ENCODE data around the gene ANKS1A. TPM values are rescaled to one million over a fixed set of nuclear protein-coding genes. Genes with fewer than 3 reads are reported as not detected.
"Not testable (repeated sequence)": the region's sequence is repeated elsewhere in the genome, so short reads cannot be mapped to it uniquely, and the experiment has no call there.

ANKS1A gene
- polyA plus RNA-seq, 3 donors: 36.4 to 53.5 (median 45.4) TPM

- DNase-seq (ENCODE audit: extremely low read depth in 1 of 11, low read depth in 9 of 11, low spot score in 4 of 11): no peak
Measured at GRCh38 chr6:35099116-35099515, 210.1 kb downstream of the ANKS1A start.

DNA sequence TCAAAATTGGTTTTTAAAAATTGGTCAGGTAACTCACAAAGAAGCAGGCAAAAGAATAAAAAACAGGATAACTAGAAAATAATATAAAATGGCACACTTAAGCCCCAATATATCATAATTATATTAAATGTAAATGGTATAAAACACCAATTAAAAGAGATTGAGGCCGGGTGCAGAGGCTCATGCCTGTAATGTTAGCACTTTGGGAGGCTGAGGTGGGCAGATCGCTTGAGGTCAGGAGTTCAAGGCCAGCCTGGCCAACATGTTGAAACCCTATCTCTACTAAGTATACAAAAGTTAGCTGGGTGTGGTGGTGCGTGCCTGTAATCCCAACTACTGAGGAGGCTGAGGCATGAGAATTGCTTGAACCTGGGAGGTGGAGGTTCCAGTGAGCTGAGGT is 216.0 kb downstream of the ANKS1A start:
- no peak for DNase-seq (ENCODE audit: extremely low read depth in 1 of 11, low read depth in 9 of 11, low spot score in 4 of 11)

DNA sequence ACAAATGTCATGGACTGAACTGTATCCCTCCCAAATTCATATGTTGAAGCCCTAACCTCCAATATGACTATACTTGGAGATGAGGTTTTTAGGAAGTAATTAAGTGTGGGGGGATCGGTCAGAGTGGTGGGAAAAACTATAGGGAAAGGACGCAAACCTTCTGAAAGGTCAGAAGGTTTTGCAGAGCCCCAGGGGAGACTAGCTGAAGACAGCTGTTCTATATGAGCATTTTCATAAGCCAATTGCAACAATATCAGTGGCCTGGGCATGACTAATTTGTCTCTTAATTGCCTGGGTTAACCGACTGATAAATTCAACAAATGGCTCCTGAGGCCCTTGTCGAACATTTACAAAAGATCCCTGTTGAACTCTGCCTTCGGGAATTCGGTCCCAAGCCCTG is 217.0 kb downstream of the ANKS1A start:
- not testable (repeated sequence) for DNase-seq (ENCODE audit: extremely low read depth in 1 of 11, low read depth in 9 of 11, low spot score in 4 of 11)

DNA sequence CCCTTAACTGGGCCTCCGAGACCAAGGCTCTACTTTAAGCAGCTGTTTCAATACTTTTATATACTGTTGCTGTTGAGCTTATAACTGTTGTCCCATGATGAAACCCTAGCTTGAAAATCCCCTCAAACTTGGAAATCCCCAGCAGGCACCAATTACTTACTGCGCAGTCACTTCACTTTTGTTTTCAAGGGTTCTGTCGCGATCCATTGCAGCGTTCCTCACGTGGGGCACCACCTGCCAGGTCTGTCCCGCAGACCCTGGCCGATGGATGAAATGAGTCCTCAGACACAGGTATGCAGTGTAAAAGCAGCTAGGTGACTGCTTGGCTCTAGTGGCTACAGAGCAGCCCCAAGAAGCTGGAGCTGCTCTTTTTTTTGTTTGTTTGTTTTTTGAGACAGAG is 218.2 kb downstream of the ANKS1A start:
- not testable (repeated sequence) for DNase-seq (ENCODE audit: extremely low read depth in 1 of 11, low read depth in 9 of 11, low spot score in 4 of 11)

DNA sequence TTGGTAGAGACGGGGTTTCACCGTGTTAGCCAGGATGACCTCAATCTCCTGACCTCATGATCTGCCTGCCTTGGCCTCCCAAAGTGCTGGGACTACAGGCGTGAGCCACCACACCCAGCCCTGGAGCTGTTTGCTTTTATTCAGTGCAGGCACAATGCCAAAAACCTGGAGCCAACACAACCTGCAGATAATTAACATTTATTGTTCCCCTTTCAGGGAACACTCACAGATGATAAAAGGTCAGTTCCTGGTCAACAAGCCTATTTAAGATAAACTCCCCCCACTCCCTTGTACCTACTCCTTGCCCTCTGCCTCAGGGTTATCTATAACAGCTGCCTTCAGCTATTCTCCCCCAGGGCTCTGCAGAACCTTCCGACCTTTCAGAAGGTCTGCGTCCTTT is 218.7 kb downstream of the ANKS1A start:
- not testable (repeated sequence) for DNase-seq (ENCODE audit: extremely low read depth in 1 of 11, low read depth in 9 of 11, low spot score in 4 of 11)

DNA sequence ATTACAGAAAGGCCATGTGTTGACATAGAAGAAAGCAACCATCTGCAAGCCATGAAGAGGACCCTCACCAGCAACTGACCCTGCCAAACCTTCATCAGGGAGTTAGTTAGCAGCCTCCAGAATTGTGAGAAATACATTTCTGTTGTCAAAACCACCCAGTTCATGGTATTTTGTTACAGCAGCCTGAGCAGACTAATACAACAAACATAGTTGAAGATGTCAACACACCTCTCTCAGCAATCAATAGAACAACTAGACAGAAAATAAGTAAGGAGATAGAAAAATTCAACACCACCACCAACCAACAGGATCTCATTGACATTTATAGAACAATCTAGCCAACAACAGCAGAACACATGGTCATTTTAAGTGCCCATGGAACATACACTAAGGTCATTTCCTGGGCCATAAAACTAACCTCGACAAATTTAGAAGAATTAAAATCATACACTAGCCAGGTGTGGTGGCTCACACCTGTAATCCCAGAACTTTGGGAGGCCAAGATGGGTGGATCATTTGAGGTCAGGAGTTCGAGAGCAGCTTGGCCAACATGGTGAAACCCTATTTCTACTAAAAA is 219.3 kb downstream of the ANKS1A start:
- DNase-seq (ENCODE audit: extremely low read depth in 1 of 11, low read depth in 9 of 11, low spot score in 4 of 11): no peak

GRCh38 chr6:35120746-35121145 is 231.7 kb downstream of the ANKS1A start:
- no peak for DNase-seq (ENCODE audit: extremely low read depth in 1 of 11, low read depth in 9 of 11, low spot score in 4 of 11)

- DNase-seq (ENCODE audit: extremely low read depth in 1 of 11, low read depth in 9 of 11, low spot score in 4 of 11): no peak
Measured at GRCh38 chr6:35124356-35124755, 235.3 kb downstream of the ANKS1A start.

DNA sequence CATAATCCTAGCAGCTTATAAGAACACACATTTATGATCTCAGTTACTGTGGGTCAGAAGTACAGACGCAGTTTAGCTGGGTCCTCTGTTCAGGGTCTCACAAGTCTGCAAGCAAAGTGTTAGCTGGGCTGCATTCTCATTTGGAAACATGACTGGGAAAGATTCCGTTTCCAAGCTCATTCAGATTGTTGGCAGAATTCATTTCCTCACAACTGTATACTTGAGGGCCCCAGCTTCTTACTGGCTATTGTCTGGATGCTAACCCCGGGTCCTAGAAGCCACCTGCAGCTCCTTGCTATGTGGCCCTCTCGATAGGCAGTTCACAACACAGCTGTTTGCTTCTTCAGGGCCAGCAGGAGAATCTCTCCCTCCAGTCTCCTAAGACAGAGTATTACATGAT is 239.0 kb downstream of the ANKS1A start:
- DNase-seq (ENCODE audit: extremely low read depth in 1 of 11, low read depth in 9 of 11, low spot score in 4 of 11): no peak

DNA sequence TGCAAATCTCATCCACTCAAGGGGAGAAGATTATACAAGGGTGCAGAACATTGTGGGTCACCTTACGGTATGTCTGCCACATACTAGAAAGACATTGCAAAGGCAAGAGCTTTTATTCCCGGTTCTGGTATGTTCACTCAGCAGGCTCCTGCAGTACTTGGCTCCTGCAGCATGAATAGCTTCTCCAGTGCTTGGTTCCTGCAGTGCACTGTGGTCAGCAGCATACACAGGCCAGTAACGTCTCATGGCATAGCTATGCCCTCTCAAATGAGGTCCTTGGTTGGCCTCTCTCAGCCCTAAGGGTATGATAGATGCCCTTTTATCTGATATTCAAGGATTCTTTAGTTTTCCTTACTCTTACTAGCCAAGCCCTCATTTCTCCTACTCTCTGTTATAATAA is 239.4 kb downstream of the ANKS1A start:
- DNase-seq (ENCODE audit: extremely low read depth in 1 of 11, low read depth in 9 of 11, low spot score in 4 of 11): no peak

GRCh38 chr6:35136185-35136584 is 247.1 kb downstream of the ANKS1A start:
- no peak for DNase-seq (ENCODE audit: extremely low read depth in 1 of 11, low read depth in 9 of 11, low spot score in 4 of 11)

- not testable (repeated sequence) for DNase-seq (ENCODE audit: extremely low read depth in 1 of 11, low read depth in 9 of 11, low spot score in 4 of 11)
Measured at GRCh38 chr6:35138191-35138590, 249.1 kb downstream of the ANKS1A start.

- no peak for DNase-seq (ENCODE audit: extremely low read depth in 1 of 11, low read depth in 9 of 11, low spot score in 4 of 11)
Measured at GRCh38 chr6:35139470-35139869, 250.4 kb downstream of the ANKS1A start.

GRCh38 chr6:35139924-35140638 is 251.0 kb downstream of the ANKS1A start:
- DNase-seq (ENCODE audit: extremely low read depth in 1 of 11, low read depth in 9 of 11, low spot score in 4 of 11): peak in 4 of 11 donors; percentile 55 to 85 (median 75)

GRCh38 chr6:35140639-35141006 is 251.6 kb downstream of the ANKS1A start:
- no peak for DNase-seq (ENCODE audit: extremely low read depth in 1 of 11, low read depth in 9 of 11, low spot score in 4 of 11)

Other genes starting within 250 kb of the ANKS1A start
- 10 to 100 TPM; 48.5 to 52.2 (median 51.1) TPM for gene ILRUN, start 192.5 kb upstream of the ANKS1A start, polyA plus RNA-seq (ENCODE audit: insufficient read length in 3 of 3)
- 100 to 1,000 TPM; 126 to 161 (median 141) TPM for gene SNRPC, start 131.8 kb upstream of the ANKS1A start, polyA plus RNA-seq (ENCODE audit: insufficient read length in 3 of 3)
- gene BLTP3A, start 97.2 kb upstream of the ANKS1A start, polyA plus RNA-seq (ENCODE audit: insufficient read length in 3 of 3): 10 to 100 TPM; 13.2 to 13.8 (median 13.8) TPM
- gene TAF11, start 1.2 kb upstream of the ANKS1A start, polyA plus RNA-seq (ENCODE audit: insufficient read length in 3 of 3): 10 to 100 TPM; 46.6 to 55.3 (median 49.9) TPM